ENCODE data around the gene GRM5.
"Not testable (repeated sequence)": the region's sequence is repeated elsewhere in the genome, so short reads cannot be mapped to it uniquely, and the experiment has no call there.

GRCh38 chr11:88961621-88962020, 104.2 kb downstream of the GRM5 start:
- not testable (repeated sequence) for TF ChIP-seq CTCF, POLR2A (IDR thresholded peaks at IDR 0.05)

All from prostate gland (tissue), 2 donors.